Endothelial cell of umbilical vein (primary cell): ENCODE measurements around the gene OGT. TPM values are rescaled to one million over a fixed set of nuclear protein-coding genes. Genes with fewer than 3 reads are reported as not detected.
"Not testable (repeated sequence)": the region's sequence is repeated elsewhere in the genome, so short reads cannot be mapped to it uniquely, and the experiment has no call there.

Source experiments
- BruUV-seq: library from RNA; stranded (reverse); fragments of 400-500 nt; replicated peaks from 2 replicates; lab custom pipeline; 2021; lab: Mats Ljungman, UMichigan
- CTCF ChIA-PET: fragments of 300-600, 350-600 bp; sonication (Branson Sonifier 250); formaldehyde crosslinking; loops from one replicate; lab custom pipeline; 2021; ENCODE audit warnings: antibody characterized with exemption, inconsistent platforms; lab: Charles Lee
- POLR2A ChIA-PET: fragments of 300-600, 350-600 bp; sonication (Branson Sonifier 250); formaldehyde crosslinking; loops from one replicate; lab custom pipeline; 2021; ENCODE audit warnings: antibody characterized with exemption, inconsistent platforms; lab: Charles Lee
- DNase-seq: peaks from one replicate; pipeline ENCODE4 v3.0.0-alpha.2; 2011; ENCODE audit warnings: low read depth, low spot score
- FAIRE-seq: peaks from 2 replicates; lab custom pipeline; 2011; peaks lifted over from hg19 to GRCh38; lab: Jason Lieb, UNC
- H2AFZ ChIP-seq: 2 replicates; pipeline ENCODE4 v1.6.0; 2012; ENCODE audit warnings: low read depth, low read length, control low read depth, inconsistent platforms
- H3K27ac ChIP-seq: 2 replicates; pipeline ENCODE4 v1.5.1; 2011; ENCODE audit warnings: low read depth, mild to moderate bottlenecking, control low read depth, low read length, moderate library complexity; ENCODE audit not compliant: insufficient read depth
- H3K27me3 ChIP-seq, 2 experiments: 2 replicates each; pipeline versions ENCODE4 v1.6.0 to v1.6.1; 2011; ENCODE audit warnings: low read length in 2 of 2, mixed read lengths in 1 of 2; ENCODE audit not compliant: control insufficient read depth in 2 of 2, insufficient read depth in 2 of 2
- H3K36me3 ChIP-seq, 2 experiments: 2 replicates in 1 of 2; 3 replicates in 1 of 2; pipeline ENCODE4 v1.5.1; 2011; ENCODE audit warnings: low read length in 2 of 2, mild to moderate bottlenecking in 1 of 2, moderate library complexity in 1 of 2; ENCODE audit not compliant: control insufficient read depth in 2 of 2, insufficient read depth in 2 of 2; ENCODE audit errors: extremely low read depth in 1 of 2
- H3K4me1 ChIP-seq: 3 replicates; pipeline ENCODE4 v1.5.1; 2011; ENCODE audit warnings: mild to moderate bottlenecking, low read length; ENCODE audit not compliant: control insufficient read depth, insufficient read depth; ENCODE audit errors: extremely low read depth
- H3K4me2 ChIP-seq: 2 replicates; pipeline ENCODE4 v1.6.1; 2011; ENCODE audit warnings: low read length, control low read depth, mixed read lengths; ENCODE audit not compliant: insufficient read depth
- H3K4me3 ChIP-seq, 3 experiments: fragments of 200-600 bp in 1 of 3; sonication (generic), shearing (Covaris generic) in 1 of 3; replicated peaks in 1 of 3; 2 replicates each; pipeline ENCODE4 v1.5.1; 2011 to 2016; ENCODE audit warnings: control low read depth in 3 of 3, low read length in 3 of 3, mild to moderate bottlenecking in 2 of 3, inconsistent platforms in 1 of 3, low read depth in 1 of 3, moderate library complexity in 1 of 3; ENCODE audit not compliant: insufficient read depth in 1 of 3
- H3K79me2 ChIP-seq: 2 replicates; pipeline ENCODE4 v1.6.0; 2012; ENCODE audit warnings: low read length, inconsistent platforms; ENCODE audit not compliant: control insufficient read depth, insufficient read depth
- H3K9ac ChIP-seq: replicated peaks from 2 replicates; pipeline ENCODE3; 2011; ENCODE audit warnings: low read length, control low read depth; ENCODE audit not compliant: insufficient read depth; ENCODE audit errors: extremely low read depth
- H3K9me1 ChIP-seq: replicated peaks from 3 replicates; pipeline ENCODE4 v1.6.0; 2011; ENCODE audit warnings: mild to moderate bottlenecking, low read length; ENCODE audit not compliant: control insufficient read depth, insufficient read depth; ENCODE audit errors: extremely low read depth
- H3K9me3 ChIP-seq: replicated peaks from 2 replicates; pipeline ENCODE4 v1.5.1; 2012; ENCODE audit warnings: low read length, inconsistent platforms; ENCODE audit not compliant: control insufficient read depth, insufficient read depth
- H4K20me1 ChIP-seq: replicated peaks from 2 replicates; pipeline ENCODE3; 2011; ENCODE audit warnings: mild to moderate bottlenecking, low read length; ENCODE audit not compliant: control insufficient read depth, insufficient read depth; ENCODE audit errors: extremely low read depth
- CTCF ChIP-seq, 2 donors: IDR thresholded peaks; 1 replicate in 1 of 2; 2 replicates in 1 of 2; pipeline ENCODE4 v1.5.1; 2011; ENCODE audit warnings: low read length in 2 of 2, mild to moderate bottlenecking in 2 of 2, moderate library complexity in 2 of 2, control low read depth in 1 of 2, inconsistent platforms in 1 of 2, low read depth in 1 of 2; ENCODE audit not compliant: insufficient read depth in 1 of 2; ENCODE audit errors: extremely low read depth in 1 of 2
- EZH2 ChIP-seq: IDR thresholded peaks from 2 replicates; pipeline ENCODE4 v1.6.1; 2012; ENCODE audit warnings: borderline replicate concordance, low read depth, mild to moderate bottlenecking, moderate library complexity, low read length, inconsistent platforms; ENCODE audit not compliant: severe bottlenecking
- FOS ChIP-seq: IDR thresholded peaks from 2 replicates; pipeline ENCODE4 v1.6.1; 2011; ENCODE audit warnings: mild to moderate bottlenecking, low read length, moderate library complexity, borderline replicate concordance; ENCODE audit not compliant: insufficient read depth
- GATA2 ChIP-seq: IDR thresholded peaks from 2 replicates; pipeline ENCODE4 v1.7.0; 2011; ENCODE audit warnings: low read depth, mild to moderate bottlenecking, moderate library complexity, mixed read lengths, low read length; ENCODE audit not compliant: insufficient read length, insufficient read depth
- JUN ChIP-seq: IDR thresholded peaks from 2 replicates; pipeline ENCODE4 v1.6.1; 2011; ENCODE audit warnings: borderline replicate concordance, low read depth; ENCODE audit not compliant: insufficient read length, insufficient read depth
- MYC ChIP-seq: IDR thresholded peaks from one replicate; pipeline ENCODE4 v1.6.1; 2011; ENCODE audit warnings: mild to moderate bottlenecking, low read depth, low read length
- POLR2A ChIP-seq: IDR thresholded peaks from 2 replicates; pipeline ENCODE4 v1.6.1; 2012; ENCODE audit warnings: low read depth, mild to moderate bottlenecking, control low read depth, low read length
- POLR2AphosphoS5 ChIP-seq: IDR thresholded peaks from 2 replicates; pipeline ENCODE4 v1.6.1; 2012; ENCODE audit warnings: low read depth, mild to moderate bottlenecking, control low read depth, low read length, moderate library complexity; ENCODE audit not compliant: insufficient read depth
- dilution Hi-C: fragments of 300-500 bp; cut with MboI; formaldehyde crosslinking; loops from one replicate; pipeline ENCODE4 v1.15.0; 2019; ENCODE audit warnings: low sequenced_read_pairs; ENCODE audit not compliant: extremely low pct_ligation_motif_present
- intact Hi-C: fragments of 100-400 bp; cut with micrococcal nuclease; formaldehyde crosslinking; loops from one replicate; pipeline ENCODE4 v1.10.0; 2022
- polyA plus RNA-seq, 4 experiments: library from polyadenylated mRNA; depleted of rRNA in 3 of 4; stranded (reverse) in 3 of 4; unstranded in 1 of 4; fragments of >200 nt; gene quantifications; 2 replicates each; pipeline versions ENCODE4 v1.2.1 to v1.2.3, GENCODE V29; 2011 to 2012; ENCODE audit warnings: missing spikeins in 1 of 4
- total RNA-seq: library from RNA; stranded (reverse); gene quantifications from 2 replicates; pipeline ENCODE4 v1.2.3, GENCODE V29; 2021
- TF ChIP-seq, protein P1 (sequence below): IDR thresholded peaks from 2 replicates; pipeline ENCODE4 v1.6.1; 2011; ENCODE audit not compliant: insufficient read depth, insufficient read length

OGT gene
- total and polyA plus RNA-seq, 2 donors (not counting 3 experiments of a cell fraction or from before 2014, with no cell fraction given), result 129 to 141 TPM

DNA sequence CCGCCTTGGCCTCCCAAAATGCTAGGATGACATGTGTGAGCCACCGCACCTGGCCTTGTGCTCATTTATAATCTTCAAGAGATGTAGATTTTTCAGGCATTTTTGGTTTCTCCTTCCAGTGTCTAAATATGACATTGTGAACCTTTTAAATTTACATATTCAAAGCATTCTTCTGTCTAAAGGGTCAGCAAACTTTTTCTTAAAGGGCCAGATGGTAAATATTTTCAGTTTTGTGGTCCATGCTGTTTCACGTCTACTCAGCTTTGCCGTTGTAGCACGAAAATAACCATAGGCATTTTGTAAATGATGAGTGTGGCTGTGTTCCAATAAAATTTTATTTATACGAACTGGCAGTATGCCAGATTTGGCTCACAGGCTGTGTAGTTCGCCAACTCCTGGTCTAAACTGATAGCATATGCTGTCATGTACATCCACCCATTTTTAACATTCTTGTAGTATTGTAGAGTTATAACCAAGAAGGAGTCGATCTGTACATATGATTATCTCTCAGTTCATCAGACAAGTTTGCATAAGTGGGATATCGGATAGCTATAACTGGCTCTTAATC lies 32.7 kb downstream of the OGT start:
- BruUV-seq, result no TSS peak
- peak; percentile 12 for DNase-seq
- Histone ChIP-seq H3K9me1 (no peaks in the 10 kb centered on the region), H3K4me2 (no peak overlapping the region), H3K4me1 (no peaks in the 10 kb centered on the region), H3K79me2 (peaks cover 2% of the 10 kb centered on the region), H3K4me3 (no peak overlapping the region), H3K27ac (no peak overlapping the region), H3K36me3 (peaks cover 12 to 13% of the 10 kb centered on the region in 2 experiments), H2AFZ (no peak overlapping the region), H3K27me3 (no peaks in the 10 kb centered on the region), H3K9ac (no peak overlapping the region), H3K9me3 (no peaks in the 10 kb centered on the region), H4K20me1 (no peaks in the 10 kb centered on the region)
- ChIA-PET POLR2A (no interaction called here), CTCF (no interaction called here)
- FAIRE-seq, result peak; percentile 53
- dilution Hi-C loops (no loop called here), intact Hi-C loops (no loop called here)
- TF ChIP-seq POLR2A, result no peak
- TF ChIP-seq MYC, result no peak
- no peak for TF ChIP-seq JUN
- no peak for TF ChIP-seq GATA2
- TF ChIP-seq CTCF (IDR thresholded peaks at IDR 0.05; ENCODE audit: extremely low read depth in 1 of 2, insufficient read depth in 1 of 2, low read depth in 1 of 2, low read length in 2 of 2), result no peak
- no peak for TF ChIP-seq POLR2AphosphoS5
- TF ChIP-seq FOS, result no peak
- TF ChIP-seq, protein P1, sequence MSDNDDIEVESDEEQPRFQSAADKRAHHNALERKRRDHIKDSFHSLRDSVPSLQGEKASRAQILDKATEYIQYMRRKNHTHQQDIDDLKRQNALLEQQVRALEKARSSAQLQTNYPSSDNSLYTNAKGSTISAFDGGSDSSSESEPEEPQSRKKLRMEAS, result no peak
- TF ChIP-seq EZH2, result no peak

- H3K9me1 ChIP-seq, H3K9ac ChIP-seq, H4K20me1 ChIP-seq, BruUV-seq, H2AFZ ChIP-seq, FAIRE-seq, POLR2A ChIA-PET, H3K79me2 ChIP-seq, H3K4me1 ChIP-seq, dilution Hi-C loops, H3K27ac ChIP-seq, CTCF ChIA-PET, DNase-seq, H3K4me3 ChIP-seq, H3K27me3 ChIP-seq, H3K4me2 ChIP-seq, H3K9me3 ChIP-seq: not testable (repeated sequence)
- H3K36me3 ChIP-seq, result peaks cover 8 to 12% of the 10 kb centered on the region in 2 experiments
- intact Hi-C loops, result loop anchor here (5.0 kb wide), 1 partner anchor 36 kb away; no protein-coding TSS in a partner anchor
These were observed 38.5 kb downstream of the OGT start for GRCh38 chrX:71571390-71571789.
